CD14-positive monocyte (primary cell): Measurements from ENCODE around the gene MRGPRE. TPM values are rescaled to one million over a fixed set of nuclear protein-coding genes. Genes with fewer than 3 reads are reported as not detected.

ENCODE experiments used
- DNase-seq, 3 donors: peaks; one replicate each; pipeline ENCODE4 v3.0.0-alpha.2; 2011 to 2022
- H2AFZ ChIP-seq: 2 replicates; pipeline ENCODE4 v1.6.0; 2012; ENCODE audit warnings: mild to moderate bottlenecking, low read depth, low read length, inconsistent platforms; ENCODE audit not compliant: insufficient read depth, poor library complexity, severe bottlenecking
- H3K27ac ChIP-seq, 2 donors: 1 replicate in 1 of 2; 2 replicates in 1 of 2; pipeline ENCODE4 v1.5.1; 2012 to 2013; ENCODE audit warnings: low read length in 2 of 2, control low read depth in 1 of 2, inconsistent platforms in 1 of 2, low read depth in 1 of 2, mild to moderate bottlenecking in 1 of 2
- H3K27me3 ChIP-seq, 2 donors: one replicate each; pipeline versions ENCODE4 v1.6.0 to v1.6.1; 2011 to 2013; ENCODE audit warnings: low read length in 2 of 2; ENCODE audit not compliant: control insufficient read depth in 2 of 2, insufficient read depth in 2 of 2
- H3K36me3 ChIP-seq, 2 donors: replicated peaks in 1 of 2; 1 replicate in 1 of 2; 2 replicates in 1 of 2; pipeline versions ENCODE4 v1.5.1 to v1.6.1; 2012 to 2013; ENCODE audit warnings: low read length in 2 of 2, control low read depth in 1 of 2, inconsistent platforms in 1 of 2, mild to moderate bottlenecking in 1 of 2; ENCODE audit not compliant: insufficient read depth in 2 of 2, control insufficient read depth in 1 of 2
- H3K4me1 ChIP-seq, 2 donors: 1 replicate in 1 of 2; 2 replicates in 1 of 2; pipeline versions ENCODE4 v1.5.1 to v1.6.1; 2012 to 2013; ENCODE audit warnings: low read length in 2 of 2, control low read depth in 1 of 2, inconsistent platforms in 1 of 2, mild to moderate bottlenecking in 1 of 2, moderate library complexity in 1 of 2; ENCODE audit not compliant: insufficient read depth in 2 of 2, control insufficient read depth in 1 of 2
- H3K4me2 ChIP-seq: replicated peaks from 2 replicates; pipeline ENCODE3; 2012; ENCODE audit warnings: low read length, moderate library complexity, mild to moderate bottlenecking; ENCODE audit not compliant: poor library complexity, severe bottlenecking; ENCODE audit errors: extremely low read depth
- H3K4me3 ChIP-seq, 3 experiments: fragments of 200-600 bp in 1 of 3; sonication (generic) in 1 of 3; replicated peaks in 1 of 3; 1 replicate in 2 of 3; 2 replicates in 1 of 3; pipeline ENCODE4 v1.5.1; 2011 to 2013; ENCODE audit warnings: low read length in 3 of 3, mild to moderate bottlenecking in 3 of 3, control low read depth in 2 of 3, low read depth in 2 of 3, inconsistent platforms in 1 of 3, moderate library complexity in 1 of 3
- H3K79me2 ChIP-seq: 2 replicates; pipeline ENCODE4 v1.6.0; 2012; ENCODE audit warnings: mild to moderate bottlenecking, control low read depth, inconsistent platforms, low read length, moderate library complexity; ENCODE audit not compliant: insufficient read depth
- H3K9ac ChIP-seq: 2 replicates; pipeline ENCODE4 v1.6.0; 2017; ENCODE audit warnings: low read length, mild to moderate bottlenecking; ENCODE audit not compliant: insufficient read depth, poor library complexity, severe bottlenecking
- H3K9me3 ChIP-seq, 2 donors: replicated peaks in 1 of 2; 1 replicate in 1 of 2; 2 replicates in 1 of 2; pipeline versions ENCODE4 v1.5.1 to v1.6.1; 2012 to 2013; ENCODE audit warnings: low read length in 2 of 2, control low read depth in 1 of 2; ENCODE audit not compliant: control insufficient read depth in 1 of 2, insufficient read depth in 1 of 2
- H4K20me1 ChIP-seq: 2 replicates; pipeline ENCODE4 v1.6.0; 2012; ENCODE audit warnings: mild to moderate bottlenecking, low read length, control low read depth, moderate library complexity; ENCODE audit not compliant: insufficient read depth
- H3K27ac Mint-ChIP-seq, 7 donors: one replicate each; pipeline ENCODE4 v1.8.0; 2020; ENCODE audit warnings: mild to moderate bottlenecking in 7 of 7, mixed read lengths in 7 of 7, moderate library complexity in 6 of 7, inconsistent platforms in 2 of 7
- H3K27me3 Mint-ChIP-seq, 3 donors: one replicate each; pipeline ENCODE4 v1.8.0; 2021 to 2022; ENCODE audit warnings: low read depth in 3 of 3, mild to moderate bottlenecking in 3 of 3, mixed read lengths in 3 of 3, moderate library complexity in 3 of 3, inconsistent platforms in 1 of 3
- H3K36me3 Mint-ChIP-seq, 2 donors: one replicate each; pipeline ENCODE4 v1.8.0; 2020; ENCODE audit warnings: mixed read lengths in 2 of 2, inconsistent platforms in 1 of 2, mild to moderate bottlenecking in 1 of 2
- H3K4me1 Mint-ChIP-seq: one replicate; pipeline ENCODE4 v1.8.0; 2020; ENCODE audit warnings: mild to moderate bottlenecking, mixed read lengths
- H3K4me3 Mint-ChIP-seq, 2 donors: one replicate each; pipeline ENCODE4 v1.8.0; 2020; ENCODE audit warnings: mild to moderate bottlenecking in 2 of 2, mixed read lengths in 2 of 2, moderate library complexity in 1 of 2
- H3K9me3 Mint-ChIP-seq, 7 donors: one replicate each; pipeline ENCODE4 v1.8.0; 2020 to 2022; ENCODE audit warnings: mixed read lengths in 7 of 7, mild to moderate bottlenecking in 6 of 7, moderate library complexity in 6 of 7, inconsistent platforms in 2 of 7
- WGBS: methylation state at CpG from one replicate; pipeline ENCODE4 v1.1.5; 2013; ENCODE audit warnings: missing lambda C conversion rate; ENCODE audit not compliant: insufficient coverage; 5-methylcytosine and 5-hydroxymethylcytosine counted together
- intact Hi-C, 2 donors: fragments of 100-400 bp; cut with micrococcal nuclease; formaldehyde crosslinking; loops; one replicate each; pipeline versions ENCODE4 v1.15.0 to v1.15.1; 2023
- polyA plus RNA-seq, 3 donors: library from polyadenylated mRNA; depleted of rRNA in 1 of 3; unstranded in 2 of 3; stranded (reverse) in 1 of 3; fragments of 300-500 nt in 2 of 3; fragments of >200 nt in 1 of 3; fragmentation: Illumina TruSeq in 2 of 3; gene quantifications; 1 replicate in 2 of 3; 2 replicates in 1 of 3; pipeline ENCODE4 v1.2.3, GENCODE V29; 2012 to 2021
- TF ChIP-seq, protein P1 (sequence below): fragments of 200-600 bp; IDR thresholded peaks from one replicate; pipeline ENCODE4 v1.8.0; 2022; ENCODE audit warnings: antibody characterized with exemption, mild to moderate bottlenecking

Gene MRGPRE
- polyA plus RNA-seq, 3 donors = not detected

GRCh38 chr11:3199537-3200295 is 32.5 kb downstream of the MRGPRE start:
- peaks cover 3 to 7% of the 10 kb centered on the region in 2 donors for H3K4me1 ChIP-seq
- Mint-ChIP-seq H3K27me3 (peaks cover 32 to 54% (median 35%) of the 10 kb centered on the region in 3 donors), H3K4me3 (no peak overlapping the region), H3K4me1 (peaks cover 4% of the 10 kb centered on the region), H3K36me3 (no peaks in the 10 kb centered on the region), H3K27ac (no peak overlapping the region), H3K9me3 (peaks cover 0 to 2% (median 0%) of the 10 kb centered on the region in 7 donors)
- H3K4me2 ChIP-seq = no peak overlapping the region
- no peak overlapping the region for H3K9ac ChIP-seq
- intact Hi-C loops = no loop called here
- no peaks in the 10 kb centered on the region for H3K9me3 ChIP-seq
- WGBS = 93% methylated on average over 15 of the region's 19 CpGs
- no peak for DNase-seq
- no peaks in the 10 kb centered on the region for H3K36me3 ChIP-seq
- H3K4me3 ChIP-seq = no peak overlapping the region
- no peaks in the 10 kb centered on the region for H4K20me1 ChIP-seq
- H3K79me2 ChIP-seq = no peaks in the 10 kb centered on the region
- no peak overlapping the region for H2AFZ ChIP-seq
- TF ChIP-seq, protein P1, sequence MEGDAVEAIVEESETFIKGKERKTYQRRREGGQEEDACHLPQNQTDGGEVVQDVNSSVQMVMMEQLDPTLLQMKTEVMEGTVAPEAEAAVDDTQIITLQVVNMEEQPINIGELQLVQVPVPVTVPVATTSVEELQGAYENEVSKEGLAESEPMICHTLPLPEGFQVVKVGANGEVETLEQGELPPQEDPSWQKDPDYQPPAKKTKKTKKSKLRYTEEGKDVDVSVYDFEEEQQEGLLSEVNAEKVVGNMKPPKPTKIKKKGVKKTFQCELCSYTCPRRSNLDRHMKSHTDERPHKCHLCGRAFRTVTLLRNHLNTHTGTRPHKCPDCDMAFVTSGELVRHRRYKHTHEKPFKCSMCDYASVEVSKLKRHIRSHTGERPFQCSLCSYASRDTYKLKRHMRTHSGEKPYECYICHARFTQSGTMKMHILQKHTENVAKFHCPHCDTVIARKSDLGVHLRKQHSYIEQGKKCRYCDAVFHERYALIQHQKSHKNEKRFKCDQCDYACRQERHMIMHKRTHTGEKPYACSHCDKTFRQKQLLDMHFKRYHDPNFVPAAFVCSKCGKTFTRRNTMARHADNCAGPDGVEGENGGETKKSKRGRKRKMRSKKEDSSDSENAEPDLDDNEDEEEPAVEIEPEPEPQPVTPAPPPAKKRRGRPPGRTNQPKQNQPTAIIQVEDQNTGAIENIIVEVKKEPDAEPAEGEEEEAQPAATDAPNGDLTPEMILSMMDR = no peak
- H3K27ac ChIP-seq = no peak overlapping the region
- H3K27me3 ChIP-seq = peaks cover 4 to 32% of the 10 kb centered on the region in 2 donors

- Histone ChIP-seq H4K20me1 (no peaks in the 10 kb centered on the region), H3K9ac (no peak overlapping the region), H2AFZ (no peak overlapping the region), H3K27ac (no peak overlapping the region), H3K36me3 (no peaks in the 10 kb centered on the region), H3K27me3 (peaks cover 3 to 24% of the 10 kb centered on the region in 2 donors), H3K9me3 (no peaks in the 10 kb centered on the region), H3K79me2 (no peaks in the 10 kb centered on the region), H3K4me3 (no peak overlapping the region), H3K4me2 (no peak overlapping the region), H3K4me1 (peaks cover 3 to 7% of the 10 kb centered on the region in 2 donors)
- intact Hi-C loops = no loop called here
- no peak overlapping the region for H3K27ac Mint-ChIP-seq
- WGBS = 91% methylated on average over 14 of the region's 15 CpGs
- H3K4me1 Mint-ChIP-seq = peaks cover 4% of the 10 kb centered on the region
- H3K9me3 Mint-ChIP-seq = peaks cover 0 to 2% (median 0%) of the 10 kb centered on the region in 7 donors
- TF ChIP-seq, protein P1 = no peak
- no peak for DNase-seq
- H3K27me3 Mint-ChIP-seq = peaks cover 32 to 54% (median 33%) of the 10 kb centered on the region in 3 donors
- no peak overlapping the region for H3K4me3 Mint-ChIP-seq
- H3K36me3 Mint-ChIP-seq = no peaks in the 10 kb centered on the region
Observed at GRCh38 chr11:3198815-3199214, 33.4 kb downstream of the MRGPRE start.
